Left colon (tissue), 2 donors: ENCODE data around the gene IPCEF1. TPM values are rescaled to one million over a fixed set of nuclear protein-coding genes. Genes with fewer than 3 reads are reported as not detected.

Source experiments
- total RNA-seq, 2 donors: library from RNA; stranded (reverse); fragmentation: NEBNext Ultra II Directional; extraction: Animal tissue kit (Norgen Biotek cat#: 25700); gene quantifications; one replicate each; pipeline ENCODE4 v1.2.1, GENCODE V29; 2021
- donor health status: DM: no; HTN: no; CAD: no.
- donor health status: DM: yes; HTN: yes; CAD: no.

Gene IPCEF1
- total RNA-seq, 2 donors from 2014 or later: 1.2 to 1.8 TPM

Other genes with a start within 250 kb of the IPCEF1 start
- 10 to 100 TPM; 11.6 to 49.4 TPM for gene CNKSR3, start 153.9 kb upstream of the IPCEF1 start, total RNA-seq